Gastrocnemius medialis (tissue), 4 donors: ENCODE results near the gene LGALS3BP.

Experiments used
- CTCF ChIP-seq, 5 experiments: fragments of 450-650 bp in 3 of 5; fragments of 200-600 bp in 2 of 5; sonication (generic) in 2 of 5; IDR thresholded peaks in 4 of 5; conservative IDR thresholded peaks in 1 of 5; 1 replicate in 4 of 5; 2 replicates in 1 of 5; pipeline ENCODE4 v1.5.1; 2016 to 2019; ENCODE audit warnings: antibody characterized with exemption in 5 of 5, mild to moderate bottlenecking in 3 of 5, moderate library complexity in 3 of 5
- POLR2A ChIP-seq, 2 donors: fragments of 450-650 bp; IDR thresholded peaks; one replicate each; pipeline ENCODE4 v1.6.1; 2017; ENCODE audit warnings: antibody characterized with exemption in 2 of 2, mild to moderate bottlenecking in 2 of 2, moderate library complexity in 2 of 2

DNA sequence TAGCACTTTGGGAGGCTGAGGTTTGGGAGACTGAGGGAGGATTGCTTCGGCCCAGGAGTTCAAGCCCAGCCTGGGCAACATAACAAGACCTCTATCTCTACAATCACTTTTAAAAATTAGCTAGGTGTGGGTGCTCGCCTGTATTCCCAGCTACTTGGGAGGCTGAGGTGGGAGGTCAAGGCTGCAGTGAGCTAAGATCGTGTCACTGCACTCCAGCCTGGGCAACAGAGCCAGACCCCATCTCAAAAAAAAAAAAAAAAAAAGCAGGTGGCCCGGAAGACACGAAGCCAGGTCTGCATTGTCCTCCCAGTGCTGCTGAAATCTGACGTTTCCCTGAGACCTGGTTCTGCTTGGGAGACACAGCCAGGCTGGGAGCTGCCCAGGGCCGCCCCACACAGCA, 35.7 kb downstream of the LGALS3BP start:
- TF ChIP-seq CTCF (IDR thresholded peaks at IDR 0.05 in 4 of 5, conservative IDR thresholded peaks at IDR 0.05 in 1 of 5): no peak
- no peak for TF ChIP-seq POLR2A (IDR thresholded peaks at IDR 0.05)
